Dedifferentiated amniotic fluid mesenchymal stem cell (primary cell): Measurements from ENCODE around the gene HS6ST2.

Source experiments
- DNase-seq: peaks from one replicate; pipeline ENCODE4 v3.0.0-alpha.2; 2016; ENCODE audit errors: extremely low spot score

HS6ST2 gene

DNA sequence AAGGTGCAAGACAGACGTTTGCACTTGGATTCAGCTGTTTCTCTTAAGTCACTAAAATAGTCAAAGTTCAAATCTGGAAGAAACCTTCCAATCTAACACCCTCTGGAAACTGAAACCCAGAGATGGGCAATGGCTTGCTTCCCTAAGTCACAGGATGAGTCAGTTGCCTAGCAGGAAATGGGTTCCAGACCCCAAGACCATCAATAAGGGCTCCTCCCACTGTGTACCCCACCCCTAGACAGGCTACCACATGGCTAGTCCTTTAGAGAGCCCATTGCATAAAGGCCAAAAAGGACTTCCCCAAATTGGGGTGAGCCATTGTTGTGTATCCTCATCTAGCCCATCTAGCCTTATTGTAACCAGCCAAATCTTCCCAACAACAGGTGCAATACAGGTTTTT is 216.2 kb downstream of the HS6ST2 start:
- no peak for DNase-seq

DNA sequence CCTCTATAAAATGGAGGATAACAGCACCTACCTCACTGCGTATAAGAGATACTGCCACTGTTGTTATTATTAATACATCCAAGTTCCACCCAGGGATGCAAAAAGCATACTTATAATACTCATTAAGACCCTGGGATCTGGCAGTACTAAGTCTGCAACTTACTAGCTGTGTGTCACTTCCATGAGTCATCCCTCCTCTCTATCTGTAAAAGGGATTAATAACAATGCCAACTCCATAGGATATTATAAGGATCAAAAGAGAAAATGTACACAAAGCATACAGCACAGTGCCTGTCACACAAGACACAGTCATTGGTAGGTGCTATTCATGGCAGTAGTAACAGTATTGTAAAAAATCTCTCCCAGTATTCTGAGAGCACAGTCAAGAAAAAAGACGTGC is 216.7 kb downstream of the HS6ST2 start:
- DNase-seq = no peak

DNA sequence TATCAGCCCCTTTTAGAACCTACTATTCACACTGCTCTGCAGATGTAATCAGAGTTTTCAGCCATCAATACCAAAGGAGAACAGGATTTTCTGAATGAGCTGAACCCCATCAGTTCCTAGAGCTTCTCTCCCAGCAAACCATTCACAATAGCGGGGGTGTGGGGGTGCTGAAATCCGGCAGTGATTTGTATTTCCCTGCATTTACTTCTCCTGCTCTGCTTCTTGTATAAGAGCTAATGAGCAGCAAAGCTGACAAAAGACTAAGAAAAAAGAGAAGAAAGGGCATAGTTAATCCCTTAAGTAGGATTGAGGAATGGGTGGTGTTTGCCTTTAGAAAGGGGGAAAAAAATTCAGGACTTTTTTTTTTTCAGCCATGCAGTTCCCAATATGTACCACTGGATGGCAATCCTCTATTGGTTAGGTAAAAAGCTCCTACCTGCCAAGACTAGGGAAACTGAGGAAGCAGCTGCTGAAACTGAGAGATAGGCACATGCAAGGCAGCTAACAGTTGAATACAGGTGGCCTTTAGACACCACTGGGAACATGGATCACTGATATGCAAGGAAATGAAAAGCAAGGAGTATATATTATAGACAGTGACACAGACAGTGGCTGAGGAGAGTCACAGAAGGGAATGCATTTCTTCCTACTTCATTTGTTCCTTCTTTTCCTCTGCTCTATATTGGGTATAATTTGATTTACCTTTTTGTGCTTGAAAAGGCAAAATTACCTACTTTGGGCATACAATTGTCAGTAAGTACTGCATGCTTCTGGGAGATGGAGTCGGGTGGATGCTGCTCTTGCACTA is 217.9 kb downstream of the HS6ST2 start:
- DNase-seq = no peak

DNA sequence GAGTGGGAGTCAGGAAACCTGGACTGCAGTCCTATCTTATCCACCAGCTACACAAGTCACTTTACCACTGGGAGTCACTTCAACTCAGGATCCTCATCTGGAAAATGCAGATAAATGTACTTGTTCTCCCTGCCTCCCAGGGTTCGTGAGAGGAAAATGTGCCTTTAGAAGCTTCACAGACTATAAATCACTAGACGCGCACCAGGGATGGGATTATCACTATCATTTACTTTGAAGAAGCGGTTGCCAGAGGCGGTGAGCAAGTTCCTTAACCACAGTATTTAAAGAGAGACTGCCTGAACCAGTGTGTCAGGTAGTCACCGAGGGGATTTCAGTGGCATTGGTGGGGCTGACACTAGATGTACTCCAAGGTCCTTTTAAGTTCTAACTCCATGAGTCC is 219.5 kb downstream of the HS6ST2 start:
- no peak for DNase-seq

DNA sequence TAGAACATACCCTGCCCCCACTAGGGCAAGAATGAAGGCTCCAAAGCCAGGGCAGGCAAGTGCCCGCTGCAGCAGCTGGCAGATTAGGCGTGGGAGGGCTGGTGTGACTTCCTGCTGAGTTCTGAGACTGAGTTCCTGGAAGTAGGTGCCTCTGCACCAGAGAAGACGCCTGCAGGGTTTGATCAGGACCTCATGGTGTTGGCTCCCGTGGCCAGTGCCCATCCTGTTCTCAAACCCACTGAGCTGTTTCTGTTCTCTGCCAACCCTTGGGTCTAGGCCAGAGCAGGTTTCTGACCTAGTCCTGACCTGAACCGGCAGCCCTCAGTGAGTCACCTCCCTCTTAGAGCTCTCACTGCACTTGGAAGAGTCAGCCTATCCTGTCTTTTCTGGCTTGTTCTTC is 220.7 kb downstream of the HS6ST2 start:
- no peak for DNase-seq

DNA sequence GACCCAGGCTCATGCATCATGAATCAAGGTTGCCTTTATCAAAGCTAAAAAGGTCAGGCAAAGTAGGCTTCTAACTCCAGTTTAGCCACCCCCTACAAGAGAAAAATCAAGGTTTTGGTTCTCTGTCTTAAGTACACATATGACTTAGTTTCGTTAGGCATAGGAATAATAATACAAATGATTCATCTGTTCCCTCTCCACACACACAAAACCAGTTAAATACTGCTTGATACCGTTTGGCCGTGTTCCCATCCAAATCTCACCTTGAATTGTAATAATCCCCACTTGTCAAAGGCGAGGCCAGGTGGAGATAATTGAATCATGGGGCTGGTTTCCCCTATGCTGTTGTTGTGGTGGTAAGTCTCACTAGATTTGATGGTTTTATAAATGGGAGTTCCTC is 226.2 kb downstream of the HS6ST2 start:
- no peak for DNase-seq

DNA sequence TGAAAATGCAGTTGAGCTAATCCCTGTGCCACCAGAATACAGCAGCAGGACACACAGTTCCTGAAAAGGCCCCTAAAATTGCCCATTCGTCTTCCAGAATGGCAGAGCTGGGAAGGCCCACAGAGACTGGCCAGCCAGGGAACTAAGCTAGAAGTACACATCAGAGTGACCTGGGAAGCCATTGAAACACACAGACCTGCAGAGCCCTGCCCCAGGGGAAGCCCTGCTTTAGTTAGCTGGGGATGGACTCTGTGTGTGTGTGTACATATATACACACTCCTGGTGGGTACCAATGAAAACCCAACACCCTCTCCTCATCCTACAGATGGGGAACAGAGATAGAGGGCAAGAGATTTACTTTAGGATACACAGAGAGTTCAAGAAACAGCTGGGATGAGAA is 227.7 kb downstream of the HS6ST2 start:
- no peak for DNase-seq

DNA sequence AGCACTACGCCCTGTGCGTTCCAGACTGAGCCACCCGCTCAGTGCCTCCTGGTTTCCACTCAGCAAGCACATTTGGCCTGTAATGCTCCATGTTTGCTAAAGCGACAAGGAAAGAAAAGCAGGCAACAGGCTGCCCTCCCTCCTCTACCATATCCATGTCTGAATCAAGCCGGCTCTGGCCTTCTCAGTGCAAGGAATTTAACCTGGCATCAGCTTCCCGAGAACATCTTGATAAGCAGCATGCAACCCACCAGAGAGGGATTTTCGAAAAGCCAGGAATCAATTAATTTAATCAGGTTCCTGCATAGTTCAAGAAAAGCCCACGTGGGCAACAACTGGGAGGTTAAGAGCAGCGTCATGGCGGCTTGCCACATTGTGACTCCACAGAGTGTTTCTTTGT is 228.2 kb downstream of the HS6ST2 start:
- no peak for DNase-seq

DNA sequence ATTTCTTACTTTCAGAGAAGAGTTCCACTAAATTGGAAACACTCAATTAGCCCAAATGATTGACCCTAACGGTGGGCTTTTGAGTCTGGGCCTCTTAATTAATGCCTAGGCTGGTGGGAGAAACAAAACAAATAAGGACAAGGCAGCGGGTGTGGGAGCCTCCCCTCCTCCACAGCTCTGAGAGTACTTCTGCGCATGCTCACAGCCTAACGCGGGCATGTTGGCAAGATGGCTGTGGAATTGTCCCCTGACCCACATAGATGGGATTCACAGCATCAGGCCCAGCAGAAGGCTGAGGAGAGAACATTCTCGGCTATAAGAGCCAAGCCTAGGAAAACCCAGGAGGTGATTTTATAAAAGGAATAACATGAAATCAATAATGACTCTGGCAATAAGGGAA is 230.1 kb downstream of the HS6ST2 start:
- no peak for DNase-seq

DNA sequence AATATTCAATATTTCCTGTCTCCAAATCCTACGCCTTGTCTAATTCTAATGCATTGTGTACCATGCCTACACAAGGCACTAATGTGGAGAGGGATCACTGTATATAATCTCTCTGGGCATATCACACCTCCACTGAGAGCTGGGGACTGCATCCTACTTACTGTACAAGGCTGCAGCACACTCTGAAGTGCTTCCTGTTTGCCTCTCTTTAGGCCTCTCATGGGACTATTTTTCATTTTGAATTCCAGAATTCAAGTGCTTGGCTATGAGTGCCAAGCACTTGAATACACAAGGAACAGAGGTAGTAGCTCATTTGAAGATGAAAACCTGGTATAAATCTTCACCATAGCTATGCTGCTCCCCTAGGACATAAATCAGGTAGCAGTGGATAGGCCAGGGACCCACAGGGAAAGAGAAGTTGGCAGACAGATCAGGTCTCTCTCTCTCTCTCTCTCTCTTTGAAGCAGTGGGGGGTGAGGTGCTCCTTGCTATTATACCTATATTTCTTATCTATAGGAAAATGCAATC is 239.9 kb downstream of the HS6ST2 start:
- no peak for DNase-seq

DNA sequence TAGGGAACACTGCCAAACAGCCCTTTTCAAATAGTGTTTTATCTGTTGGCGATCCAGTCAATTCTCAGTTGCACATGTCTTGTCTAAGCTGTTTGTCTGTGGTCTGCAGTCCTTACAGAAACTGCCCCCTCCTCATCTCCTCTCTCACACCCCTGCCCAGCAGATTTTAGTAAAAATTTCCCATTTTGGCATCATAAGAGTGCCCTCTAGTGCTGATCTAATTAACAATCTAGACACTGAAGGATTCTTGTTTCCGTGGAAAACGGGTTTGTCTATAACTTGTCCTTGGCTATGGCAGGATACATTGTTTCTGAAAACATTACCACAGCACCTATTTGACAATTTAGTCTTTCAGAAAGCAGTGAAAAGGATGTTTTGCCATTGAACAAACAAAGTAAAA is 242.4 kb downstream of the HS6ST2 start:
- no peak for DNase-seq

DNA sequence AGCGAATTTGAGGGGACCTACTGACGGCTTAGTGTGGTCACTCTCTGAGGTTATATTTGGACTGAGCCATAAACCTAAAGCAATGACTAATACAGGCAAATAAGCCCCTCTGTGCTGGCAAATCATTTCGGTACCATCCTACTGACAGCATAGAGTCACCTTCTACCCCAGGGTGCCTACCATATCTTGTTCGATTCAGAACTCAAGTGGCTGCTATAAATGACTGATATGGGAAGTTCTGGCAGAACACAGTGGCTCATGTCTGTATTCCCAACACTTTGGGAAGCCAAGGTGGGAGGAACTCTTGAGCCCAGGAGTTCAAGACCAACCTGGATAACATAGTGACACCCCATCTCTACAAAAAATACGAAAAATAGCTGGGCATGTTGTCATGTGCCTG is 243.5 kb downstream of the HS6ST2 start:
- no peak for DNase-seq

DNA sequence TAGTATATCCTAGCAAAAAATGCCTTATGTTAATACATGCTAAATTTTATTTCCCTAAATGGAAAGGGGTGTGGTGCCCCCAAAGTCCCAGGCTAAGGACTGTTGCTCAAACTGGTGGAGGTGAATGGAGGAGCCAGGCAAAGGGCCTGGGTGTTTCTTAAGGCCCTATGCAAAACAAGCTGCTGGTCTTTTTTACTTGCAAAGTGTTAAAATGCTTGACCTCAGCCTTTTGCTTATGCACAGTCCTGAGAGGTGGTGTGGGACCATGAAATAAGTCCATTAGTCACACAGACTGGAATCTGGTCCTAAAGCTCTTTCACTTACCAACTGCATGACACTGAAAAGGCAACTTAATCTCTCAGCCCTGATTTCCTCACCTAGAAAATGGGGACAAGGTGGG is 246.1 kb downstream of the HS6ST2 start:
- no peak for DNase-seq

DNA sequence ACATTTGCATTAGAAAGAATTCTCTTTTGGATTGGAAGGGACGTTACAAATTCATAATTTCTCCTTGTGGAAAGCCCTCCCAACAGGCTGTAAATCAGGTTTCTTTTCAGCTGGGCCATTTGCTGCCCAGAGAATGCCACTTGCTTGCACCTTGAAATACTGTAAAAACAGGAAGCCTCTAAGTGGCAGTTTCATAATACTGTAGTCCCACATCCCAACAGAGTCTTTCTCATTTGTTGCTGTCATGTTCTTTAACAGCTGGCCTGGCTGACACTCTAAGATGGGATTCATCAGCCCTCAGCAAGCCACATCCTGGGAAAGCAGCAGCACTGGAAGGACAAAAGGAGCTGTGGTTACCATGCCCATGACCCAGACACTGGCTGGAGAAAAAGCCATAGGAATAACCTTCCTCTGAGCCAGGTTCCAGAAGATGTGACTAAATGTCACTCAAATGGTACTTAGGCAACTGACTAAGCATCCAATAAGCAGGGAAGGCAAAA is 247.7 kb downstream of the HS6ST2 start:
- DNase-seq = no peak

DNA sequence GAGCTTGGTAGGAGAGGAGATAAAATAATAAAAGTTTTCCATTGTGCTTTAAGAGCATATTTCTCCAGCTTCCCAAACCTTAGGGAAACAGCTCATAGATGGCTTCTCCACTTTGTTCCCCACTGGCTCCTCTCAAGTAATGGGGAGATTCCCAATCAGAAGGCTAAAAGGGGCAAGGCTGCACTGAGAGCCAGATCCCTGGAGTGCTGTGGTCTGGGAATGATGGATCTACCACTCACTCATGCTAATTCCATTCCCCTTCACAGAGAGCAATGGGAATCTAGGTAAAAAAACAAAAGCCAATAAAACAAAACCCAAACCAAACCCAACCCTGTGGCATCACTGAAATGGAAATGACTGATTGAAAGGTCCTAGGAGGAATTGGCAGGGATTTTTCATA is 249.9 kb downstream of the HS6ST2 start:
- DNase-seq = no peak

DNA sequence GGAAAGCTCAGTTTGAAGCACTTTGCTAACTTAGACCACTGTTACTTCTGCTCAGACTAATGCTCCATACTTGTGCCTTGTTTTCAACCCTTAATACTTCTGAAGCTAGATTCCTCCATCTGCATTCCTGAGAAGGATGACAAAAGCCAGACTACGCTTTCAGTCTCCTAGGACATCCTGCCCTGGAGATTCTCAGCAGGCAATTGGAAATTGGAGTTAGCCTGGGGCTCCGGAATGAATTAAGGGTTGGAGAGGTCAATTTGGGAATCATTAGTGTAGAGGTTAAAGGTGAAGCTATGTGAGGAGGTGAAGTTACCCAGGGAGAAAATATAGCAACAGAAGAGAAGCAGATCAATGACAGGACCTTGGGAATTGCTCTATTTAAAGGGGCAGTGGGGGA is 253.7 kb downstream of the HS6ST2 start:
- DNase-seq = no peak

DNA sequence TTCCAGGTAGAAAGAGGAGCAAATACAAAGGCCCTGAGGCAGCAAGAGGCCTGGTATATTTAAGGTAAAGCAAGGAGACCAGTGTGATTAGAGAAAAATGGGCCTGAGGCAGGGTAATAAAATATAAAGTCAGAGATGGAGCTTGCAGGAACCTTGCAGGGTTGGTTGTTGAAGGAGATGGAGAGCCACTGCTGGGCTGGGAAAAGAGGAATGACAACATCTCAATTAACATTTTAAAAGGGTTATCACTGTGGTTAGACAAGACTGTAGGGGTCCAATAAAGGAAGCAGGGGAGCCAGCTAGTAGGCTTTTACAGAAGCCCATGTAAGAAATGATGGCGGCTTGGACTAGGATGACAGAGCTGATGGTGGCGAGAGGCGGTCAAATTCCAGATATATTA is 264.0 kb downstream of the HS6ST2 start:
- no peak for DNase-seq

DNA sequence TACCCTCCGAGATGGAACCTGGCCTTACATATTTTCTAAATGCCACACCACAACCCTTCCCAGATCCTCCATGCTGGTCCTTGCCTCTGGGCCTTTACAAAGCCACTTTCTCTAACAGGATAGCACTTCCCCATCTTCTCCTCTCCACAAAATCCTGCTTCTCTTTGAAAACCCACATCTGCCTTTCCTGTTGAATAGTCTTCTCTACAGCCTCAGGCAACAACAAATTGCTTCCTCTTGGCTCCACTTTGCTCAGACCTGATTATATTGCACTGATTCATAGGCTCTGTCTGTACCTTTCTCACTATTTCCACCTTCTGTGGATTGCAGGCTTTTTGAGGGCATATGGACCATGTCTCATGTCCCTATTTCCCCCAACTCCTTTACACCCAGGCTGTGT is 265.9 kb downstream of the HS6ST2 start:
- DNase-seq = no peak

DNA sequence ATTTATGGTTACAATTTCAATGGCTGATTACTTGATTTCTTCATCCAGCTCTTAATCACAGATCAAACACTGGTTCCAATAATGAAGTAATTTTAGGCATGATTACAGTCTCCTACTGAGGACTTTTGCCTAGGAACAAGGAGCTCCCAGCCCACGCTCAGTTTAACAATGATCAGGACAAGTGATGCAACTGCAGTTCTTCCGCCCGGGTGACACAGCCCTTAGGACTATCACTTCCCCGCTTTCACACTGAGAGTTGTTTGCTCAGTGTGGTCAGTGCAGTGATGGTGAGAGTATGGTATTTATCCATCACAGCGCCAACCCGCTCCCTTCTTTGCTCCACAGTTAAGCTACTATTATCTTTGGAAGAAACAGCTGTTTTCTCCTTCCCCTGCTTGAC is 266.4 kb downstream of the HS6ST2 start:
- no peak for DNase-seq

DNA sequence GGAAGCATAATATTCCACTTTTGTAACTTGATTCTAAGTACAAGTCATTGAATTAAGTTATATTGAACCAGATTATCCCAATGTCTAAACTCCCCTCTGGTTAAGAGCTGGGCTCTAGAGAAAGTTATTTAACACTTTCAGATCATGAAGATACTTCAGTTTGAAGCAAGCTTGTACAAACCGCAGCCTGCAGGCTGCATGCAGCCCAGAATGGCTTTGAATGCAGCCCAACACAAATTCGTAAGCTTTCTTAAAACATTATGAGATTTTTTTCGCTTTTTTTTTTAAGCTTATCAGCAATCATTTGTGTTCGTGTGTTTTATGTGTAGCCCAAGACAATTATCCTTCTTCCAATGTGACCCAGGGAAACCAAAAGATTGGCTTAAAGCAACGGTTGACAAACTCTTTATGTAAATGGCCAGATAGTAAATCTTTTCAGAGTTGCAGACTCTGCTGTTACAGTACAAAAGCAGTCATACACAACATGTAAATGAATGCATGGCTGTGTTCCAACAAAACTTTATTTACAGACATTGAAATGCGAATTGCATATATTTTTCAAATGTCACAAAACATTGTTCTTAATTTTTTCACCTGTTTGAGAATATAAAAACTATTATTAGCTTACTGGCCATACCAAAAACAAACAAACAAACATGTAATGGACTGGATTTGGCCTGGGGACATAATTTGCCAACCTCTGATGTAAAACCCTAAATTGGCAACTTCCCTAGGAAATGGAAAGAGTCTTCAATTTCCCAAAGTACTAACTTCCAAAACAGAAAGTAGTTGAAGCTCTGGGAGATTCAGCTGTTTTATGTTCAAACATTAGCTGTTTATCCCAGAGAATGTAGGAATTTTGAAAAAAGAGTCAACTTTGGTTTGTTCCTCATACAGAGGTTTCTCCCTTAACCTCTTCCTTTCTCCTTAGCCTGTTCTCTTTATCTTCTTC is 268.5 kb downstream of the HS6ST2 start:
- no peak for DNase-seq

DNA sequence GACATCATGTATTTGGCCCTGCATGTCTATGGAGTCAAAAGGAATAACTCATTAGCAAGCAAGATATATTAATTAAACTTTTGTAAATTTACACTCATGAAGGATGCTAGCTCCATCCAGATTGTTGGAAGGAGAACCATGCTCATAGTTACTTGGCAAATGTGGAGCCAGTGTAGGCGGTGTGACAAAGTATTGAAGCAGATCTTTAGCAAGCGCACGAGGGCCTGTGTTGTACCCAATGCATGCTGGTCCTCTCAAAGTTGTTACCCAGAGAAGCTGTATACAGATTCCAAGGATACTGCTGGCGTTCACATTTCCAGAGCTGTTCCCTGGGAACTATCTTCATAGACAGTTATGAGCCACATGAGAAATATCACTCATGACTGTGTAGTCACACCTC is 273.2 kb downstream of the HS6ST2 start:
- no peak for DNase-seq

DNA sequence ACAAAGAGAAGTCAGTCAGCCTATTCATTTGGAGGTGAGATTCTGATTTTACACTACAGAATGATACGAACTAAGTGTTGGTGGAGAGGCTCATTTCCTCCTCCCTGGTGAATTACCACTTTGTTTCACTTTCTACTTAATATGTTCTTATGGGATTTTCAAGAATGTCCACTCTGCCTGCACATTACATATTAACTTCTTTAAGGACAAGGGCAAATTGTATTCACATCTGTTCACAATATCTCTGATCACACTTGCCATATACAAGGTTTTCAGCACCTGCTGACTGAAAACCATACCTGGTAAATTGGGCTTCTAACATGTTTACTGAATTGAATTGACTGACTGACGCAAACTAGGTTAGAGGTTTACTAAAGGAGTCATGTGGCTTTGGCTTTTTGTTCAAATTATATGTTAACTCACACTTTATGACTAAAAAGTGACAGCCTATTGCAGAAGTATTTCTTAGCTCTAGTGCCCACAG is 281.2 kb downstream of the HS6ST2 start:
- no peak for DNase-seq
